HFF-Myc (cell line): ENCODE data around the gene AQP2.
A peak's percentile ranks its signal among the peaks of the same experiment; 100 is the strongest.

Experiments
- DNase-seq: peaks from one replicate; pipeline ENCODE4 v3.0.0-alpha.2; 2011; ENCODE audit warnings: low read depth; ENCODE audit errors: extremely low read depth
- H3K4me3 ChIP-seq: replicated peaks from 2 replicates; pipeline ENCODE4 v1.5.1; 2011; ENCODE audit warnings: low read depth, mild to moderate bottlenecking, control low read depth, low read length
- CTCF ChIP-seq: IDR thresholded peaks from 2 replicates; pipeline ENCODE4 v1.5.1; 2012; ENCODE audit warnings: mild to moderate bottlenecking, low read depth, low read length, control low read depth; ENCODE audit errors: missing control alignments

Gene AQP2

GRCh38 chr12:49964849-49965624, 14.5 kb downstream of the AQP2 start:
- DNase-seq = no peak
- no peak for TF ChIP-seq CTCF
- H3K4me3 ChIP-seq = no peak overlapping the region

GRCh38 chr12:49965836-49966235, 15.3 kb downstream of the AQP2 start:
- no peak overlapping the region for H3K4me3 ChIP-seq
- TF ChIP-seq CTCF = no peak
- DNase-seq = no peak

GRCh38 chr12:49966511-49967041, 16.0 kb downstream of the AQP2 start:
- no peak for TF ChIP-seq CTCF
- DNase-seq = no peak
- no peak overlapping the region for H3K4me3 ChIP-seq

GRCh38 chr12:49967042-49967776, 16.7 kb downstream of the AQP2 start:
- DNase-seq = peak; percentile 39
- TF ChIP-seq CTCF = peak; percentile 78

GRCh38 chr12:49967777-49968250, 17.3 kb downstream of the AQP2 start:
- H3K4me3 ChIP-seq = peak overlapping the region; percentile 38
- no peak for DNase-seq
- TF ChIP-seq CTCF = no peak

More at GRCh38 chr12:49967042-49967776, 16.7 kb downstream of the AQP2 start:
- H3K4me3 ChIP-seq = peak overlapping the region; percentile 38

- no peak overlapping the region for H3K4me3 ChIP-seq
- DNase-seq = no peak
- TF ChIP-seq CTCF = no peak
Observed at GRCh38 chr12:49968471-49968870, 17.9 kb downstream of the AQP2 start.
